Neuronal stem cell (in vitro differentiated cells): ENCODE data around the gene CGB1.
"Not testable (repeated sequence)": the region's sequence is repeated elsewhere in the genome, so short reads cannot be mapped to it uniquely, and the experiment has no call there.

ENCODE experiments used
- DNase-seq: peaks from one replicate; pipeline ENCODE4 v3.0.0-alpha.2; 2013; ENCODE audit warnings: low spot score
- H2AFZ ChIP-seq: one replicate; pipeline ENCODE4 v1.6.1; 2013; ENCODE audit warnings: mild to moderate bottlenecking, low read length, inconsistent platforms
- H2AK5ac ChIP-seq: 2 replicates; pipeline ENCODE4 v1.6.1; 2013; ENCODE audit warnings: low read depth, mild to moderate bottlenecking, inconsistent platforms, low read length, moderate library complexity, mixed read lengths
- H2BK120ac ChIP-seq: 2 replicates; pipeline ENCODE4 v1.6.1; 2013; ENCODE audit warnings: low read depth, mild to moderate bottlenecking, inconsistent platforms, low read length, moderate library complexity, mixed read lengths
- H2BK12ac ChIP-seq: one replicate; pipeline ENCODE4 v1.6.1; 2013; ENCODE audit warnings: low read length, inconsistent platforms
- H2BK15ac ChIP-seq: 2 replicates; pipeline ENCODE4 v1.6.1; 2013; ENCODE audit warnings: mild to moderate bottlenecking, low read length, inconsistent platforms, mixed read lengths
- H2BK5ac ChIP-seq: one replicate; pipeline ENCODE4 v1.6.1; 2013; ENCODE audit warnings: inconsistent platforms, mild to moderate bottlenecking, low read length, moderate library complexity
- H3K14ac ChIP-seq: one replicate; pipeline ENCODE4 v1.6.1; 2013; ENCODE audit warnings: low read length, inconsistent platforms
- H3K18ac ChIP-seq: 2 replicates; pipeline ENCODE4 v1.6.1; 2013; ENCODE audit warnings: low read length, inconsistent platforms
- H3K23ac ChIP-seq: 2 replicates; pipeline ENCODE4 v1.6.1; 2013; ENCODE audit warnings: low read depth, mild to moderate bottlenecking, mixed read lengths, low read length, inconsistent platforms; ENCODE audit not compliant: poor library complexity
- H3K27ac ChIP-seq: replicated peaks from 3 replicates; pipeline ENCODE4 v1.5.1; 2013; ENCODE audit warnings: low read length, inconsistent platforms
- H3K27me3 ChIP-seq, 3 experiments: 2 replicates each; pipeline ENCODE4 v1.6.1; 2013; ENCODE audit warnings: low read length in 3 of 3, mild to moderate bottlenecking in 2 of 3, inconsistent platforms in 1 of 3, low read depth in 1 of 3, mixed read lengths in 1 of 3, moderate library complexity in 1 of 3; ENCODE audit not compliant: control insufficient read depth in 3 of 3, insufficient read depth in 3 of 3
- H3K36me3 ChIP-seq, 2 donors: replicated peaks in 1 of 2; 2 replicates each; pipeline ENCODE4 v1.6.1; 2013; ENCODE audit warnings: low read length in 2 of 2; ENCODE audit not compliant: control insufficient read depth in 2 of 2, insufficient read depth in 2 of 2
- H3K4ac ChIP-seq: 2 replicates; pipeline ENCODE4 v1.6.1; 2013; ENCODE audit warnings: inconsistent platforms, mild to moderate bottlenecking, low read length, moderate library complexity
- H3K4me1 ChIP-seq, 2 donors: 1 replicate in 1 of 2; 2 replicates in 1 of 2; pipeline ENCODE4 v1.6.1; 2013; ENCODE audit warnings: low read length in 2 of 2, low read depth in 1 of 2; ENCODE audit not compliant: control insufficient read depth in 2 of 2, insufficient read depth in 1 of 2
- H3K4me2 ChIP-seq: one replicate; pipeline ENCODE4 v1.6.1; 2013; ENCODE audit warnings: mild to moderate bottlenecking, low read length, inconsistent platforms; ENCODE audit not compliant: insufficient read depth, poor library complexity, severe bottlenecking
- H3K4me3 ChIP-seq, 2 donors: 2 replicates each; pipeline ENCODE4 v1.5.1; 2013; ENCODE audit warnings: low read length in 2 of 2, mild to moderate bottlenecking in 2 of 2, inconsistent platforms in 1 of 2, moderate library complexity in 1 of 2
- H3K79me1 ChIP-seq: one replicate; pipeline ENCODE4 v1.6.1; 2013; ENCODE audit warnings: low read depth, mild to moderate bottlenecking, inconsistent platforms, low read length, moderate library complexity
- H3K9ac ChIP-seq: one replicate; pipeline ENCODE4 v1.6.1; 2013; ENCODE audit warnings: mild to moderate bottlenecking, low read depth, low read length, inconsistent platforms; ENCODE audit not compliant: poor library complexity
- H3K9me3 ChIP-seq, 2 donors: replicated peaks in 1 of 2; 2 replicates each; pipeline versions ENCODE3 to v1.6.1; 2013; ENCODE audit warnings: low read length in 2 of 2, mild to moderate bottlenecking in 2 of 2, inconsistent platforms in 1 of 2, low read depth in 1 of 2, mixed read lengths in 1 of 2, moderate library complexity in 1 of 2; ENCODE audit not compliant: control insufficient read depth in 2 of 2, insufficient read depth in 1 of 2
- H4K8ac ChIP-seq: one replicate; pipeline ENCODE4 v1.6.1; 2013; ENCODE audit warnings: low read depth, mild to moderate bottlenecking, inconsistent platforms, low read length, moderate library complexity
- H4K91ac ChIP-seq: one replicate; pipeline ENCODE4 v1.6.1; 2013; ENCODE audit warnings: low read length, low read depth, mild to moderate bottlenecking, inconsistent platforms; ENCODE audit not compliant: poor library complexity
- WGBS, 2 donors: extraction: QIAGEN DNeasy Blood & Tissue Kit; methylation state at CpG; one replicate each; pipeline ENCODE4 v1.1.7; 2013; ENCODE audit warnings: missing lambda C conversion rate in 2 of 2, mixed read lengths in 1 of 2; ENCODE audit not compliant: insufficient read length in 2 of 2, insufficient replicate concordance in 1 of 2; ENCODE audit errors: extremely low coverage in 2 of 2; 5-methylcytosine and 5-hydroxymethylcytosine counted together

Gene CGB1

GRCh38 chr19:49084206-49085019 lies 47.7 kb upstream of the CGB1 start:
- H3K9ac ChIP-seq: no peak overlapping the region
- H2AFZ ChIP-seq: peak overlapping the region; percentile 79
- H3K9me3 ChIP-seq: peaks cover 2 to 6% of the 10 kb centered on the region in 2 donors
- peaks cover 0 to 4% (median 0%) of the 10 kb centered on the region in 3 experiments for H3K27me3 ChIP-seq
- no peak for DNase-seq
- H3K14ac ChIP-seq: no peak overlapping the region
- H3K4me1 ChIP-seq: peaks cover 6 to 7% of the 10 kb centered on the region in 2 donors
- H4K91ac ChIP-seq: no peak overlapping the region
- no peak overlapping the region for H2BK120ac ChIP-seq
- no peak overlapping the region for H2BK5ac ChIP-seq
- no peak overlapping the region for H2BK15ac ChIP-seq
- H2BK12ac ChIP-seq: no peak overlapping the region
- peak overlapping the region; percentile 58 for H3K4me2 ChIP-seq
- no peak overlapping the region for H2AK5ac ChIP-seq
- H3K79me1 ChIP-seq: peaks cover 5% of the 10 kb centered on the region
- H3K36me3 ChIP-seq: peaks cover 17 to 32% of the 10 kb centered on the region in 2 donors
- WGBS, 2 donors: 100% methylated on average over 1 of the region's 26 CpGs; no CpG with 5 or more reads in 1 of the 2 donors
- no peak overlapping the region for H3K4ac ChIP-seq
- H3K18ac ChIP-seq: no peak overlapping the region
- H3K23ac ChIP-seq: no peak overlapping the region
- H3K27ac ChIP-seq: peak overlapping the region; percentile 48
- no peak overlapping the region for H4K8ac ChIP-seq
- peak overlapping the region; percentile 12 to 96 for H3K4me3 ChIP-seq

GRCh38 chr19:49081273-49081672 lies 44.6 kb upstream of the CGB1 start:
- H3K23ac ChIP-seq: no peak overlapping the region
- no peak for DNase-seq
- no peak overlapping the region for H3K9ac ChIP-seq
- H3K4me2 ChIP-seq: no peak overlapping the region
- no peak overlapping the region for H2BK15ac ChIP-seq
- no peak overlapping the region for H3K18ac ChIP-seq
- no peak overlapping the region for H4K91ac ChIP-seq
- peaks cover 0 to 4% (median 0%) of the 10 kb centered on the region in 3 experiments for H3K27me3 ChIP-seq
- H3K4me1 ChIP-seq: peaks cover 1 to 2% of the 10 kb centered on the region in 2 donors
- no CpG with 5 or more reads among the region's 1 CpG for WGBS, 2 donors
- H2AFZ ChIP-seq: no peak overlapping the region
- no peak overlapping the region for H3K4me3 ChIP-seq
- no peak overlapping the region for H2BK120ac ChIP-seq
- no peak overlapping the region for H2BK12ac ChIP-seq
- H3K14ac ChIP-seq: no peak overlapping the region
- H2BK5ac ChIP-seq: no peak overlapping the region
- H3K9me3 ChIP-seq: peaks cover 2 to 6% of the 10 kb centered on the region in 2 donors
- H3K36me3 ChIP-seq: peaks cover under 1 to 3% of the 10 kb centered on the region in 2 donors
- no peak overlapping the region for H2AK5ac ChIP-seq
- H3K79me1 ChIP-seq: peaks cover under 1% of the 10 kb centered on the region
- H4K8ac ChIP-seq: no peak overlapping the region
- no peak overlapping the region for H3K27ac ChIP-seq
- H3K4ac ChIP-seq: no peak overlapping the region

- Histone ChIP-seq H3K27ac (no peak overlapping the region), H3K14ac (no peak overlapping the region), H3K9ac (no peak overlapping the region), H3K4me3 (no peak overlapping the region), H2BK15ac (no peak overlapping the region), H2BK12ac (no peak overlapping the region), H3K4me1 (no peaks in the 10 kb centered on the region), H3K36me3 (no peaks in the 10 kb centered on the region), H3K9me3 (peaks cover 2 to 6% of the 10 kb centered on the region in 2 donors), H2BK5ac (no peak overlapping the region), H2AFZ (no peak overlapping the region), H3K23ac (no peak overlapping the region), H3K4me2 (no peak overlapping the region), H2AK5ac (no peak overlapping the region), H3K18ac (no peak overlapping the region), H4K91ac (no peak overlapping the region), H3K79me1 (no peaks in the 10 kb centered on the region), H2BK120ac (no peak overlapping the region), H3K4ac (no peak overlapping the region), H3K27me3 (peaks cover 0 to 4% (median 0%) of the 10 kb centered on the region in 3 experiments), H4K8ac (no peak overlapping the region)
- DNase-seq: no peak
- WGBS, 2 donors: no CpG with 5 or more reads among the region's 4 CpGs
These were observed 43.7 kb upstream of the CGB1 start for GRCh38 chr19:49080392-49080791.

- H3K36me3 ChIP-seq, H3K9me3 ChIP-seq, H3K79me1 ChIP-seq, H4K8ac ChIP-seq, H3K4me2 ChIP-seq, H3K4me3 ChIP-seq, H2BK12ac ChIP-seq, H3K18ac ChIP-seq, DNase-seq, H2BK15ac ChIP-seq, H2BK120ac ChIP-seq, H4K91ac ChIP-seq, H2AFZ ChIP-seq, H3K14ac ChIP-seq, H3K23ac ChIP-seq, H3K9ac ChIP-seq, H2BK5ac ChIP-seq, H3K4ac ChIP-seq, H2AK5ac ChIP-seq, H3K27ac ChIP-seq, H3K4me1 ChIP-seq: not testable (repeated sequence)
- peaks cover 17 to 42% (median 42%) of the 10 kb centered on the region in 3 experiments for H3K27me3 ChIP-seq
- WGBS, 2 donors: no CpG with 5 or more reads among the region's 9 CpGs
These were observed 38.2 kb upstream of the CGB1 start for GRCh38 chr19:49074869-49075268.
